LoVo (cell line): ENCODE data around the gene CCDC167.

Experiments used
- DNase-seq: peaks from one replicate; pipeline ENCODE4 v3.0.0-alpha.2; 2016; ENCODE audit warnings: low spot score

CCDC167 gene

DNA sequence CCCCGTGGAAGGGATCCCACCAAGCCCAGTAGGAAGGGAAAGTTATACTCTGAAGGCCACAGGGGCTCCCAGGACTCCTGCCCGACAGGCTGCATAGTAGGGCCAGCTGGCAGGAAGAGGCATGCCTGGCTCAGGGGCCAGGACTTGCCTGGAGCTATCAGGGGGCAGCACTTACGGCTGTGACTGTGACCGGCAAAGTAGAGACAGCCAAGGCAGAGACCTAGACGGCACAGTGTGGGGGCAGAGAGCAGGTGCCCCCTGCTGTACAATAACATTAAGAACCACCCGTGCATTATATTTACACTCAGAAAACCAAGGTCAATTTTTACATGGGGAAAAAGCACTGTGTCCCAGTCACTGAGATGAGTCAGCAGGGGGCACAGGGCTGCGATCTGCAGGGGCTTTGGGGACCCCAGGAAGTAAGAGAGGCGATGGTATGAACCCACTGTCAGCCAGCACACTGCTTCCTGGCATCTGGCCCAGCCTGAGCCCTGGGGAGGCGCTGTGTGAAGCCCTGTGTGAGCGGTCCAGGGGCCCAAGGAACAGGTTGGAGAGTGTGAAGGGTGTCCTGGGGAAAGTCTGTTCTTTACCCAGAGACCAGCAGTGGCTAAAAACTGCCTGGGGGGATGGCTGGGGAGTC lies 9.9 kb downstream of the CCDC167 start:
- no peak for DNase-seq

DNA sequence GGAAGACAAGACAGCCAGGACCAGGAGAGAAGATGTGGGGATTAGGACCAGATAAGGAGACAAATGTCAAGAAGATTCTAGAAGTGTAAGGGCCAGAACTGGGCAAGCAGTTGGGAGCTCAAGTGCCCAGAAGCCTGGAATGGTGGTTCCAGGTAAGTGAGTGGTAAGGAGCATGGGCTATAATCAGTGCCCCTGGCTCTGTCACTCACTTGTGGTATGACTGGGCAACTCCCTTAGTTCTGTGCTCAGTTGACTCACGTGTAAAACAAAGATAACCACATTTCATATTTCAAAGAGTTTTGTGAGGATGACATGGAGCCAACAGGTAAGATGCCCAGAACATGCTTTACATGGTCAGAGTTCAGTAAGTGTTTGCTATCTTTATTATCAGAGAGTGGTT lies 11.2 kb downstream of the CCDC167 start:
- no peak for DNase-seq

DNA sequence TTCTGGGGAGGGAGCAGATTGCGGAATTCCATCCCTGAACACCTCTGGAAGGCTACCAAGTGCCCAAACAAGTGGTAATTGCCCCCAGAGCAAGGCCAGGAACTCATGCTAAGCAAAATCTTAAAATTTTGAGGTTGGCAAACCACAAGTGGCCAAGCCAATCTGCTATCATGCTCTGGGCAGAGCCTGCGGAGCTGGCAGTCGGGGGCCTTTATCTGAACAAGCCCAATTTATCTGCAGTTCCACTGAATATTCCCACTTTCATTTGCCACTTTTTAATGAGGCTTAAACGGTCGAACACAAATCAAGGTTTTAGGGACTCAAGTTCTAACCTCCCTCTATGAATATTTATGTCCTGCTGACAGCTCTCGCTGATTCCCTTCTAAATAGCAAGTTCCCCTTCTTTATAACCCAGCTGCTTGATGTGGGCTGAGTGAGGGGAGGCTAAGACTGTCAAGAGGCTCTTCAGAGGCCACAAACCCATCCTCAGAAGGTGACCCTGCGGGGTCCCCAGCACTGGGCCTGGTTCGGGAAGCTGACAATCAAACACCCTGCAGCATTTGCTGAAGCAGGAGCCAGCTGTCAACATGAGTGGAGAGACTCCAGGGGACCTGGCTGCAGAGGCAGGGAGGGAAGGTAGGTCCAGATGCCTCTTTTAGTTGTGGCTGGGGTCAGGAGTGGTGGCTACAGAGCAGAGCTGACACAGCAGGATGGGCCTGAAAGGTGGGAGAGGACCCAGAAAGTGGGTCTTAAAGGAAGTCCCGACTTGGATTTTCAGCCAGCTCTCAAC lies 11.9 kb downstream of the CCDC167 start:
- DNase-seq, result no peak

DNA sequence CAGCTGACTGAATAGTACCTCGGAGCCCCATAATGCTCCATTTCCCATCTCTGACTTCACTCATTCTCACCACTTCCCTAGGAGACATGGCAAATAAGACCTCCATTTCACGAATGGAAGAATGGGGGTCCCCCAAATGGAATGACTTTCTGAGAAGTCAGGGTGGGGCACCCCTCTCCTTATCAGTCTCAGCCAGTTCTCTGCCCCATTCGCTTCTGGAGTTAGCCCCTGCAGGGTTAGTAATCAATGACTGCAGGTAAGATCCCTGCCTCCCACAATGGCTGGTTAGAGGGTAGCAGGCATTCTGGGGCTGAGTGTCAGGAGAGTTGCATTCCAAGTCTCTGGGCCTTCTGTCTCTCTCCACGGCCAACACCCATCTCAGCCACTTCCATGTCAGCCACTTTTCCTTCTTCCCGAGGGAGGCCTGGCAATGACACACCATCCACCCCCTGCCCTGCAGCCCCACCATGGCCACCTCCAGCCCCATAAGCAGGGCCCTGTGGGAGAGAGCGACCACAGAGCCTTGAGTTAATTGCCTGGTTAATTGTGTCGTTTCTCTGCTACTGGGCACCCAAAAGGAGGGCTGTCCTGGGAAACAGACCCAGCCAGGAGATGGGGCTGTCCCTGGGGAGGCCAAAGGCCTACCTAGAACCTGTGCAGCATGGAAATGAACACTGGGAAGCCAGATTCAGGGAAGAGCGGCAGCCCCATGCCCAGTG lies 13.4 kb downstream of the CCDC167 start:
- no peak for DNase-seq

DNA sequence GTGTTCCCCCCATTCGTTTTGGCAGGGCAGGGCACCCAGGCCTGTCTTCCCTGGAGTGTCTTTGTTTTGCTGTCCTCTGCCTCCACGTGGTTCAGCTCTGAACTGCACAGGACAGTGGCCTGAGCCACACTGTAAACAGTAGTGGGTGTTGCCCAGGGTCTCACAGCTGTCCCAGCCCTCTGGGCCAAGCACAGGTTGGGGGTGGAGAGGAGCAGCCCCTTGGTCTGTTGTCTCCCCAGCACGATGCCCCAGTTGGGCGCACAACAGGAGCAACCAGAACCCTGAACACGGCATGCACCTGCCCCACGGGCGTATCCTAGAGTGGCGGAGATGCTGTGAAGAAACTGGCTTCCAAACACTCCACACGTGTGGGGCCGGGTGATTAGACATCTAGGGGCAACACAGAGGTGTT lies 14.4 kb downstream of the CCDC167 start:
- DNase-seq, result no peak

DNA sequence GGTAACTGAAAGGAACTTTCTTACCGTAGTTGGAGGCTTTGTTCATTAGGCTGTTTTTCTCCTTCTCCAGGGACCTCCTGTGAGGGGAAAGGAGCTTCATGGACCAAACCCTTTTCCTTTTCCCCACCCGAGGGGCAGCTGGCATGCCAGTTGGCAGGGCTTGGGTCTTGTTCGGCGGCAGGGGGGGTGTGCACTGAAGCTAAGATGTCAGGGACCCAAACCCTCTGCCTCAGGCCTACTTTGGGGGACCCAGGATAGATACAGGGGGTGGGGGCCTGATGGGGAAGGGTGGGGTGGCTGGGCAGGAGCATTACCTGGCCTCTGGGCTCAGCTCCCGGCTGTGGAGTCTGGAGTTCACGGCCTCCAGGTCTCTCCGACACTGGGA lies 14.9 kb downstream of the CCDC167 start:
- no peak for DNase-seq

DNA sequence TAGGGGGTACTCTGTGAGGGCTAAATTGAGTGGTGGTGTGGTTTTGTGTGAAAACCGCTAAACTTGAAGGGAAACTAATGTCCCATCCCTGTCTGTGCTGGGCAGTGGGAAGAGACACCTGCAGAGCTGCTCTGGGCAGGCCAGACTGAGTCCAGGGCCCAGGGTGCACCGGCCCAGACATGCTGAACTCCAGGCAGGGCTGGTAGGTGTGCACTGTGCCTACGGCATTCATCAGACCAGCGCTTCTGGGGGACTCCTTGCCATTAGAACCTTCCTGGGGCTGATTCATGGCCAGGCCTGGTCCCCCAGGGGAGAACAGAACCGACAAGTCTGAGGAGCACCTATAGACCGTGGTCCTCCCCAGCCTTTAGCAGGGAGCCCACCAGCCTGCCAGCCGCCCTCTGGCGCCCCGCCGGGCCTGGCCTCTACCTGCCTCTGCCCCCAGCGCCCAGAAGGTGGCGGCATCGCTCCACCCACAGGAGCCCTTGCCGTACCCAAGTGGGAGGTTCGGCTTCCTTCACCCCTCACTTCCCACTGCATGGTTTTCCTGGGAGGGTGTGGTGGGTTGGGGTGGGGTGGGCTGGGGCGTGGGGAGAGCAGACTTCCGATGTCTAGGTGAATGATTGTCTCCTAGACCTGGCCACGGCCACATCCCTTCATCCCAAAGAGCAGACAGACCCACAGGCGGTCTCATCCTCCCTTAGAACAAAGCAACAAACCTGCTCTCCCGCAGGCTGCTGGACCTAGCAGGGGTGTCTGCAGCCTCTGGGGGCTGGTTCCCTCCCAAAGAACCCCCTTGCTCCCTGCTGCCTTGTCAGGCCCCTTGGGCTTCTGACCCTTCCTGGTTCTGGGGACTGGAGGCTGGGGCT lies 15.5 kb downstream of the CCDC167 start:
- peak; percentile 8 for DNase-seq

DNA sequence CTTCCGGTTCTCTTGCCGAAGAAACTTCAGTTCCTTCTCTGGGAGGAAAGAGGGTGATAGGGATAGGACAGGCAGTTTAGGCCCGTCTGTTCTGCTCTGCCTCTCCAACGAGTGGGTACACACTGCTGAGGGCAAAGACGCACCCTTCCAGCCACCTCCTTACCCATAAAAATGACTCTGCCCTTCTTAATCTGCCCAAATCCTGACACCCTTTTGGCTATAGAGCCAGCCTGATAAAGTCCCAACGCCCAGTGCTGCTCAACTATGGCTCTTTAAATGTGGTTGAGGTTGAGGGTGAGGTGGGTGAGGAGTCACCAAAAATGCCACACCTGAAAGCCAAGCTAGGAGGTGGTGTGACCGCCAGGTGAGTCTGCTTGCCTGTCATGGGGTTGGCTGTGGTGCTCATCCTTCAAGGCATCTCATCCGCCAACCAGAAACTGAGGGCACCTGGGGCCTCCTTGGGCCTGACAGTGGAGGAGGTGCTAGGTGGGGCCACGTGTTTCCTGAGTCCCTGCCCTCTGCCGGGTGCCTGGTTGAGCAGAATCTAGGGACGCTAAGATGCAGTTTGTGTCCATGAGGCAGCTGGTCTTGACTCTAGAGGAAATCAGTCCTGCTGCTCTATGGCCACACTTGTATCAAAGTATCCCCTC lies 16.3 kb downstream of the CCDC167 start:
- no peak for DNase-seq

DNA sequence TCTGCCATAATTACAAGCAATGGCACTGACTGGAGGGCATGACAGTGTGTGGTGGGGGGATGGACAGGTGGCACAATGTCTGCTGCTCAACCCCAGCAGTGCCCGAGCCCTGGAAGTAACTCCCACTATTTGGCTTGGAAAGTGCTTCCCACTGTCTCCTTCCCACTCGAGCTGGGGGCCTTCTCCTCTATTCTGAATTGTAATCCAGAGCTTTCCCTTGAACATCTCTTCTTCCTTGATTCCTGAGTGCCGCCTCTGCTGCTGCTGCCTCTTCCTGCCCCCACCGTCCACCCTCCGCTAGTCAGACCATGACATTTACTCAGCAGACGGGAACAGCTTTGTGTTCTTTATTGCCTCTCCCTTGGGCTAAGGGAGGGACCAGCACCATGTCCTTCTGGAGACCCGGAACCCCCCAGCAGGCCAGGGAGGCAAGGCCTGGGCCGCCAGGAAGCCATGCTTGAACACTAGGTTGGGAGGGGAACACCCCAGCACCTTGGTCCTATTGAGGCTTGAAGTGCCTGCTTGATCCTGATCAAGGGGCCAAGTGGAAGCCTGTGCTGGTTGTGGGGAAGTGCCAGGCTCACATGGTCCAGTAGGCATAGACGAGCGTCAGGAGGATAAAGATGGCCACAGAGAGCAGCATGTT lies 17.0 kb downstream of the CCDC167 start:
- DNase-seq, result no peak

DNA sequence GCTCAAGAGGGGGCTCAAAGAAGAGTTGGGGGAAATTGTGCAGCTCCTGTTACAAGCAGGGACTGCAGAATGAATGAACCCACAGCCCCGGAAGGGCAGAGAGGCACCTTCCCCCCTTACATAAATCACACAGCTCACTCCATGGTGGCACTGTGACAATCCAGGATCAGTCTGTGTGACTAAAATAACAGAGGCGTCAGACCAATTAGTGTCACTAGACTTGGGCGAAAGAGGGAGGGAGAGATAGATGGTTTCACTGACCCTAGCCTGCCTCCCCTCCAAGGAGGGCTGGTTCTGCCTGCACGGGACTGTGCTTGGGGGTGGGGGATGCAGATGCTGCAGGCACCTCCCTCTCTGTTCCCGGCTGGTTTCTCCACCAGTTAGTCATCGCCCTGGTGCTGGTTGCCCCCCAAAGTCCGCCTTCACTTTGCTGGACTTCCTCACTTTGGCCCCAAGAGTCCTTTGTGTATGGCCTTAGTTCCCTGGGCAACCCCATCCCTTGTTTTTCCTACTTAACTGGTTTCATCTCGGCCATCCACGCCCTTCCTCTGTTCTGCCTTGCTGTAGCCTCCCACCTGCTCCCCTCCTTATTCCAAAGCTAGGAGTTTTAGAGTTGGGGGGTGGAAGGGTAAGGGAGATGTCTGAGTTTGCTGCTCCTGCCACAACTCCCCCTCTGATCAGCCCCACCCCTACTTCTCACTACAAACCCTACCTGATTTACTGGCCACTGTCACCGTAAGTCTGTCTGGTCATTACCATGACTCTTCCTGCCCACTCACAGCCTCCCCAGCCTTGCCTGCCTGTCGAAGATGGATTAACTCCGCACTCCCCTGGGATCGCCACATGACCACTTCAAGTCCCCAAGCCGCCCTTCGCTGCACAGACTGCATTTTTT lies 17.7 kb downstream of the CCDC167 start:
- no peak for DNase-seq

DNA sequence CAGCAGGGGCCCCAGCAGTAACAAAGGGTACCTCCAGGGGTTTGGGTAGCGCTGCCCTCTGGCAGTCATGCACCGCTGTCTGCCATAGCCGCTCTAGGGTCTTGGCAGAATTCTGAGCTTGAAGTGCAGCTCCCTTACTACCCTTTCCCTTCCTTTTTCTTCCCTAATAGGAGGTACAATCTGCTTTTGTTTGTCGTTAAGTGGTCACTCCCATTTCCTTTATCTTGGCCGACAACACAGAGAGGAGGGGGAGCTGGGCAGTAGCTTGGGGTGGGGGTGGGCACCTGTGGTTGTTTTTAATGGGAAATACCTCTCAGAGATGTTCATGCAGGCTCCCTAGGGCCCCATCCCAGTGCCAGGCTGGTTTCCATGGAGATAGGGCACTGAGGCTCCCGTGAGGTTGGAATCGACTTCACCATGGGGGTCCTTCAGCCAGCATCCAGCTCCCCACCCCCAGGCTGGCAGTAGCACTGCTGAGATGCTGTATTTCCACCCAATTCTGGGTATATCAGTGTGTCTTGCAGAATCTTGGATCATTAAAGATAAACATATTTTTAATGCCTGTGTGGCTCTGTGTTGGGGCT lies 18.6 kb downstream of the CCDC167 start:
- DNase-seq, result no peak

DNA sequence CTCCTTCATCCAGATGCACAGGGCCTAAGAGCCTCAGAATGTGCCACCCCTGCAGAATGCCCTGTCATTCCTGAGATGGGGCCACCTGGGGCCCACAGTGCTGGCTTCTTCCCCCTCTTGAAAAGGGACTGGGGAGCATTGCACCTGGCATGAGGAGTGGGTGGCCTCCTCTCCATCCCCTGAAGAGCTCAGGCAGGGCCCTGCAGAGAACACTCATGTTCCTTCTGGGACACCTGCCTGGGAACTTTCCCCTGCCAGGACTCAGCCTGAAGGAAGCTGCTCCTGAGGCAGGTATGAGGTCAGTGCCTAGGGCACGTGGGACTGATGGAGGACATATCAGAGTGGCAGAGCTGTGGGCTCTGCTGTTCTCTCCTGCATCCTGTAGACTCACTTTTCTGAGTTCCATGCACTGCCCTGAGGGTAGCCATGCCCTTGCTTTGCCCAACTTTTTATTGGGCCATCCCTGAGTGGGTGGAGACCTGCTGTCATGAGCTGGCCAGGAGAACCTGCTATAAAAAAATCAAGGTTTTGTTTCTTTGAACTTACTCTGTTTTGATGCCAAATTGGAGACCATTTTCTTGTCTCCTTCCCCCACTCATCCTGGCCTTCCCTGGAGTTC lies 19.5 kb downstream of the CCDC167 start:
- no peak for DNase-seq

DNA sequence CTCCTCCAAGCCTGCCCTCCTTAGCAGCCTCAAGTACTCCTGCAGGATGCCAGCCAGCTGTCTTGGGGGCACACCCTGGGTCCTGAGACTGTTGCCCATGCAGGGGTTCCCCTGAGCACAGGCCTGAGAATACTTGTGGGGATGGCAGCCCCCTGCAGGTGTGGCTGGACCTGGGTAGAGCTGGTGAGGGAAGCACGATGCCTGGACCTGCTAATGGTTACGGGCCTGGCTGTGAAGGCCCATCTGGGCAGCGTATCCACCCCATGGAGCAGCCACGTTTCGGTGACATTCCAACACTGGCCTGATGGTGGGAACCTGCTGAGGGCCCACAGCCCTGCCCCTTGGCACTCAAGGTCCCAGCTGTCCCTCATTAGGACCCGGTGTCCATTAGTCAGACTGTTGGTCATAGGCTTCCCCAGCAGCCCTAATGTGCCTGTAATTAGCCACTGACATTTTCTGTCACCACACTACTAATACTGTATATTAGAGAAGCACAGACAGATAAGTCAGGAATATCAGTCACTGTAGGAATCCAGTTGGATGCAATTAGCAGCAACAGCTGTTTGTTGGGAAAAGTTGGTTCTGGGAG lies 20.3 kb downstream of the CCDC167 start:
- no peak for DNase-seq

DNA sequence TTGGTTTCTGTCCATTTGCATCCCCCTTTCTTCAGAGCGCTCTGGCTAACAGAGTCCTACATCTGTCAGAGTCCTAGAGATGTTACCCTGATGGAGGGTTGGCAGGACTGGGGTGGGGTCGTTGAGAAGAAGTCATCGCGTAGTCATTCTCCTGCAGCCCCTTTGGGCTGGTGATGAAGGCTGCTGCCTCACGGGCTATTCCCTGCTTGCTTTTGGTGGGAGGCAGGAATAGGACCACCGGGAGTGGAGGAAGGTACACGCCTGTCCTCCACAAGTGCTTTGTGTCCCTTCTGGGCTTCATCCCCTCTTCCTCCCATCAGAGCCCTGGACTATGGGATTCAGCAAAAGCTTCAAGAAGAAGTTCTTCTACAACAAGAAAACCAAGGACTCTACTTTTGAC lies 20.9 kb downstream of the CCDC167 start:
- no peak for DNase-seq

DNA sequence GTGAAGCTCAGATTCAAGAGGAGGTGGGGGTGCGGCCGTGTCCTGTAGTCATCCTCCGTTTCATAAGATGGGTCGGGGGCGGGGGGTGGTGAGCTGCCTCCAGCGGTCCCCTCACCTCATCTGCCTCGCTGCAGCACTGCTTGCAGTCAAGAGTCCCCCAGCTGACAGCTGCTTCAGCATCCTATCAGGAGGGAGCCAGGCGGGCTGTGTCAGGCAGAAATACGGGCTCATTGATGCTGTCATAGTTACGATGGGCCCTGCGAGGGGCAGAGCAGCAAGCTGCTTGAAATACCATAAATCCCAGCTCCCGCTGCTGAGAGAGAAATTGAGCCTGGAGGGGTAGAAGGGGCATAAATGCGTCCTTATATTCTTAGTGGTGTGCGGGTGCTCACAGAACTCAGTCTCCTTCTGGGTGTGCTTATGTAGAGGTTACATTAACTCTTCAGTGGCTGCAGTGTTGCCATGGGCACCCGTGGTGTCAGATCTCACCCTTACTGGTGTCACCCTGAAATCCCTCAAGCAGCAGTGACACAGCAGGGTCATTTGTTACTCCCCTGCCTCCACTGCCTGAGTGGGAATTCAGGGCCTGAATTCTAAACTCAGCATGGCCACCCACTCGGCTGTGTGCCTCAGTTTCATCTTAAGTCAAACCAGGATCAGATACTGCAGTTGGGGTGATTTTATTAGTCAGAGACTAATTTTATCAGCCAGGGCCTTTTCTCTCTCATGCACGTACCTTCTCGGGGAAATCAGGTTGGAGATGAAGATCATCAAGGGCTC lies 21.8 kb downstream of the CCDC167 start:
- DNase-seq, result no peak

DNA sequence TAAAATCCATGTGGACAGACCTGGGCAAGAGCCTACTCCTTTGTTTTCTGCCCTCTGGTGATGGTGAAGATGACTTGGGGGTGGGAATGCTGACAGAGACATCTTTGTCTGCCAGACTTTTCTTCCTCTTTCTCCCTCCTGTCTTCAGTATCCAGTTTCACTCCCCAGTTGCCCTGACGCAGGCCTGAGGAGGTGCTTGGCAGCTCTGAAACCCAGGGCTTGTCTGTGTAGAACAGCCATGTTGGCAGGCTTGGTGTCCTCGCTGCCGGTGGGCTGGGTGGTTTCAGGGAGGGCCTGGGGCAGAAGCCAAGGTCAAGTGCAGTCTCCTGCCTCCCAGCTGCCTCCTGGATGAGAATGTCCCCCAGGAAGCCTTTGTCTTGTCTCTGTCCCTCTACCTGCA lies 22.5 kb downstream of the CCDC167 start:
- no peak for DNase-seq

DNA sequence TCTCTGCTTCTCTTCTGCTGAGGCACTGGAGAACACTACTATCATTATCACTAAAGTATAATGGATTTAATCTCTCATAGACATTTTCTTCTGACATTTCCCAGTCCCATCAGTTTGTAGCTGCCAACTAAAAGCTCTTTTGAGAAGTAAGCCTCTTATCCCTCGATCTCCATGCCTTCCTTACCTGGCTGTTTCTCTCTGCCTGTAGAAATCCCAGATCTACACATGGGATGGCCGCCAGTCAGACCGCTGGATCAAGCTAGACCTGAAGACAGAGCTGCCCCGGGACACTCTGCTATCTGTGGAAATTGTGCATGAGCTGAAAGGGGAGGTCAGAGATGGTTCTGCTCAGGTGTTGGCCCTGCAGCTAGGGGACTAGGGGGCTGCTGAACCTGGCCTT lies 25.4 kb downstream of the CCDC167 start:
- DNase-seq, result no peak
